OCI-LY1 (cell line): ENCODE data around the gene FXYD3.

Experiments
- EZH2 ChIP-seq: fragments of 200-600 bp; sonication (generic), shearing (Covaris generic); IDR thresholded peaks from 2 replicates; pipeline ENCODE4 v1.8.0; 2017; ENCODE audit warnings: borderline replicate concordance, mixed run types, mild to moderate bottlenecking, antibody characterized with exemption, low read length, moderate library complexity, mixed read lengths
- TF ChIP-seq, protein P1 (sequence below): fragments of 200-600 bp; sonication (generic), shearing (Covaris generic); IDR thresholded peaks from 2 replicates; pipeline ENCODE4 v1.5.1; 2017; ENCODE audit warnings: mild to moderate bottlenecking, antibody characterized with exemption, low read length, moderate library complexity, mixed read lengths

DNA sequence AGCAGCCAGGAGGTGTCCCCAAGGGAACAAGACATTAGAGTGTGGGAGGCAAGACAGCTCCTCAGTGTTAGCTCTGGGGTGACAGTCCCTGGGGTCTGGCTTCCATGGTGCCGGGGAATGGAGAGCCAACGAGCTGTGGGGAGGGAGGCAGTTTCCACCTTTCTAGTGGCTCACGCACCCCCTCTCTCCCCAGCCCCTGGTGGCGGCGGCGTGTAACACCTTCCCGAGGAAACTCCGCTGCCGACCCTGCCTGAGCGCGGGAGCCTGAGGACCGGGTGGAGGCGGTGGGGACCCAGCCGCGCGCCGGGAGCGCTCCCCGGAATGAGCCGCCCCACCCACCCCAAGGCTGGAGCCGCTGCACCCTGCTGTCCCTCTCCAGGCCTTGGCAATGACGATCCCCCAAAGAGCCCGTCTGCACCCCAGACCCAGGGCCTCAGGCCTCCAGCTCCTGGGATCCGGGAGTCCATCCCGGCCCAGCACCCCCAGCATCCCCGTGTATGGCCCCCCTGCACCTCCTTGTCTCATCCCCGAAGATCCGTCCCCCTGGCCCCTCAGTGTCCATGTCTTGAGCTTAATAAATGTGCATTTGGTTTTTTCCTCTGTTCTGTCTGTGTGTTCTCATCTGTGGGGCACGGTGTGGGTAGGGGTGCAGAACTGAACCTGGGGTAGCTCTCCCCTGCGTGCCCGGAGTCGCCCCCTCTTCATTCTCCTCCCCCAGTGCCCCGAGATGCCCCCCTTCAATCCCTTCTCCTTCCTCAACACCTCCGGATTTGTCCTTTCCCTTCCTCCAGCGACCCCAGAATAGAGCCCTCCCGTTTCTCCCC is 38.3 kb downstream of the FXYD3 start:
- TF ChIP-seq, protein P1, sequence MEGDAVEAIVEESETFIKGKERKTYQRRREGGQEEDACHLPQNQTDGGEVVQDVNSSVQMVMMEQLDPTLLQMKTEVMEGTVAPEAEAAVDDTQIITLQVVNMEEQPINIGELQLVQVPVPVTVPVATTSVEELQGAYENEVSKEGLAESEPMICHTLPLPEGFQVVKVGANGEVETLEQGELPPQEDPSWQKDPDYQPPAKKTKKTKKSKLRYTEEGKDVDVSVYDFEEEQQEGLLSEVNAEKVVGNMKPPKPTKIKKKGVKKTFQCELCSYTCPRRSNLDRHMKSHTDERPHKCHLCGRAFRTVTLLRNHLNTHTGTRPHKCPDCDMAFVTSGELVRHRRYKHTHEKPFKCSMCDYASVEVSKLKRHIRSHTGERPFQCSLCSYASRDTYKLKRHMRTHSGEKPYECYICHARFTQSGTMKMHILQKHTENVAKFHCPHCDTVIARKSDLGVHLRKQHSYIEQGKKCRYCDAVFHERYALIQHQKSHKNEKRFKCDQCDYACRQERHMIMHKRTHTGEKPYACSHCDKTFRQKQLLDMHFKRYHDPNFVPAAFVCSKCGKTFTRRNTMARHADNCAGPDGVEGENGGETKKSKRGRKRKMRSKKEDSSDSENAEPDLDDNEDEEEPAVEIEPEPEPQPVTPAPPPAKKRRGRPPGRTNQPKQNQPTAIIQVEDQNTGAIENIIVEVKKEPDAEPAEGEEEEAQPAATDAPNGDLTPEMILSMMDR = peak; percentile 54
- no peak for TF ChIP-seq EZH2
